Measurements from ENCODE around the gene RFC4. TPM values are rescaled to one million over a fixed set of nuclear protein-coding genes. Genes with fewer than 3 reads are reported as not detected.

RFC4 gene
- total and polyA plus RNA-seq, 2 of the 13 experiments (the other 11 are each of a cell fraction or from before 2014, with no cell fraction given): 18.5 to 103 TPM

- no peak for TF ChIP-seq KIAA2018 (CRISPR knock-in tag; IDR thresholded peaks at IDR 0.05; ENCODE audit: borderline replicate concordance)
- TF ChIP-seq EHMT2 (IDR thresholded peaks at IDR 0.05; ENCODE audit: borderline replicate concordance, low read depth, low read length): no peak
- TF ChIP-seq XBP1 (CRISPR knock-in tag; IDR thresholded peaks at IDR 0.05): no peak
- TF ChIP-seq LRRFIP1 (CRISPR knock-in tag; conservative IDR thresholded peaks at IDR 0.05): no peak
- TF ChIP-seq CEBPG (CRISPR knock-in tag; IDR thresholded peaks at IDR 0.05): no peak; the same call in none of the 2 replicates
- TF ChIP-seq MEIS1 (CRISPR knock-in tag; IDR thresholded peaks at IDR 0.05; ENCODE audit: borderline replicate concordance): peak; percentile 83
- TF ChIP-seq ZNF784 (CRISPR knock-in tag; IDR thresholded peaks at IDR 0.05; ENCODE audit: borderline replicate concordance): no peak
Observed at GRCh38 chr3:186783731-186784515, 22.4 kb downstream of the RFC4 start (continued).

Data from HepG2 (cell line).